ENCODE results near the gene CFLAR. TPM values are rescaled to one million over a fixed set of nuclear protein-coding genes. Genes with fewer than 3 reads are reported as not detected.

The CFLAR gene
- total and polyA plus RNA-seq, 2 of the 4 experiments (the other 2 are of a cell fraction): 29.2 to 59.9 TPM

- in situ Hi-C loops (cut with MboI; ENCODE audit: low sequenced_read_pairs): no loop called here
- CTCF ChIA-PET: no interaction called here
- TF ChIP-seq CHD1 (IDR thresholded peaks at IDR 0.05; ENCODE audit: low read depth, low read length): no peak
- TF ChIP-seq POLR2A (IDR thresholded peaks at IDR 0.05; ENCODE audit: low read depth, low read length): no peak
- no peak for TF ChIP-seq MAZ (IDR thresholded peaks at IDR 0.05; ENCODE audit: borderline replicate concordance, low read depth, low read length)
- no peak for TF ChIP-seq MXI1 (IDR thresholded peaks at IDR 0.05; ENCODE audit: borderline replicate concordance, low read depth, low read length)
- TF ChIP-seq BHLHE40 (IDR thresholded peaks at IDR 0.05; ENCODE audit: low read depth, low read length): no peak
- no peak for TF ChIP-seq ELK1 (IDR thresholded peaks at IDR 0.05; ENCODE audit: borderline replicate concordance, low read depth, low read length)
- no peak for TF ChIP-seq SMC3 (IDR thresholded peaks at IDR 0.05; ENCODE audit: low read depth, low read length)
- TF ChIP-seq RCOR1 (IDR thresholded peaks at IDR 0.05; ENCODE audit: insufficient replicate concordance, low read length): no peak
- no peak for TF ChIP-seq RAD21 (IDR thresholded peaks at IDR 0.05; ENCODE audit: low read length)
- TF ChIP-seq USF2 (IDR thresholded peaks at IDR 0.05; ENCODE audit: low read depth, low read length): no peak
- no peak for TF ChIP-seq CEBPB (IDR thresholded peaks at IDR 0.05; ENCODE audit: low read depth, low read length)
- no peak for TF ChIP-seq MAFK (IDR thresholded peaks at IDR 0.05; ENCODE audit: low read depth, low read length)
- no peak for TF ChIP-seq FOS (IDR thresholded peaks at IDR 0.05; ENCODE audit: low read depth, low read length)
- no peak for TF ChIP-seq NFE2L2 (IDR thresholded peaks at IDR 0.05; ENCODE audit: low read depth, low read length)
- TF ChIP-seq RFX5 (IDR thresholded peaks at IDR 0.05; ENCODE audit: low read depth, low read length): no peak
Measured at GRCh38 chr2:201144101-201145051, 28.4 kb downstream of the CFLAR start.

More at GRCh38 chr2:201144101-201145051, 28.4 kb downstream of the CFLAR start:
- Histone ChIP-seq H3K4me3 (ENCODE audit: insufficient read depth, low read depth, low read length) (no peak overlapping the region), H3K4me1 (ENCODE audit: control insufficient read depth, insufficient read depth, low read length) (peaks cover 6% of the 10 kb centered on the region), H3K56ac (ENCODE audit: extremely low read depth, insufficient read depth, low read length) (no peak overlapping the region), H2AK9ac (replicated peaks; ENCODE audit: low read depth, low read length, poor library complexity) (no peak overlapping the region), H4K8ac (ENCODE audit: low read depth in 2 of 2, low read length in 2 of 2) (no peak overlapping the region), H3K27ac (ENCODE audit: insufficient read depth, low read length) (no peak overlapping the region), H4K5ac (ENCODE audit: low read depth, low read length) (no peak overlapping the region), H3K23ac (ENCODE audit: low read depth, low read length) (no peak overlapping the region), H3K4me2 (ENCODE audit: low read depth, low read length) (no peak overlapping the region), H3K9me1 (ENCODE audit: insufficient read depth, low read length) (0 out of 2 replicates have a peak, but pooled peaks cover 3% of the 10 kb centered on the region), H3K27me3 (ENCODE audit: control insufficient read depth, insufficient read depth, low read length) (no peaks in the 10 kb centered on the region), H2BK5ac (ENCODE audit: low read depth, low read length, poor library complexity, severe bottlenecking) (no peak overlapping the region), H2AK5ac (ENCODE audit: low read depth, low read length) (no peak overlapping the region), H4K20me1 (ENCODE audit: insufficient read depth, low read length) (no peaks in the 10 kb centered on the region), H2BK20ac (ENCODE audit: low read depth, low read length) (no peak overlapping the region), H3K9ac (ENCODE audit: low read depth, low read length) (no peak overlapping the region), H2BK120ac (ENCODE audit: low read depth, low read length) (no peak overlapping the region), H3K18ac (ENCODE audit: low read depth, low read length) (no peak overlapping the region), H3K4ac (ENCODE audit: low read depth, low read length) (no peak overlapping the region), H3K79me1 (ENCODE audit: low read depth in 1 of 2, low read length in 2 of 2) (peaks cover 2 to 9% of the 10 kb centered on the region in 2 experiments), H3K36me3 (ENCODE audit: control insufficient read depth, insufficient read depth, low read length) (peaks cover 13% of the 10 kb centered on the region), H3K9me3 (ENCODE audit: control insufficient read depth, insufficient read depth, low read length) (no peaks in the 10 kb centered on the region), H2AFZ (replicated peaks; ENCODE audit: low read length, poor library complexity) (no peak overlapping the region), H3K14ac (replicated peaks; ENCODE audit: low read depth, low read length) (no peak overlapping the region), H4K91ac (ENCODE audit: insufficient read depth, low read depth, low read length) (no peak overlapping the region), H2BK15ac (ENCODE audit: low read depth, low read length) (no peak overlapping the region)
- no CpG with 5 or more reads among the region's 5 CpGs for WGBS, 2 experiments (ENCODE audit: extremely low coverage in 2 of 2, insufficient read length in 1 of 2)
- intact Hi-C loops (cut with micrococcal nuclease): no loop called here
- ATAC-seq (ENCODE audit: low read depth) (no peak), DNase-seq (no peak)
- POLR2A ChIA-PET (ENCODE audit: unreplicated experiment): no interaction called here
- no TSS peak for BruUV-seq (replicated peaks)
- dilution Hi-C loops (cut with HindIII; ENCODE audit: low sequenced_read_pairs, unreplicated experiment): no loop called here

All from IMR-90 (cell line).